ENCODE results near the gene MMP17.

MMP17 gene

DNA sequence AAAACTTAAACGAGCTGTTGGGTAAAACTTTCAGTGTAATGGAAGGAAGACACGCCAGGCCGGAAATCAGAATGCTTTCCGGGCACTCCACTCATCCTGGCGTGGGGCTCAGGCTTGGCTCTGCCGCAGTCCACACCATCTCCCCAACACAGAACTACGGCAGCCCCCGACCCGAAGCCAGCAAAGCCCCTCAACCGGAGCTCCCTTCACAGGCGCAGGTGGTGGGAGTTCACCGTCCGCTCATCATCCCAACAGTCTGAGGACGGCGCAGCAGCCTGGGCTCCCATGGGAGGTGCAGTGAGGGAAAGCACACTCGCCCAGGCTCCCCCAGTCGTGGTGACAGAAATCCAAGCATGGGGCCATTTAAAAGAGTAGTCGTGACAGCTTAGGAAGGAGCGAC lies 11.0 kb upstream of the MMP17 start:
- no peak overlapping the region for H3K4me3 ChIP-seq (ENCODE audit: low read depth, low read length)
- H3K27ac ChIP-seq (ENCODE audit: low read depth, low read length): no peak overlapping the region
- no peaks in the 10 kb centered on the region for H3K36me3 ChIP-seq (ENCODE audit: control insufficient read depth, insufficient read depth, low read length)
- H3K4me1 ChIP-seq (ENCODE audit: control insufficient read depth, insufficient read depth, low read length): no peaks in the 10 kb centered on the region
- H3K9me3 ChIP-seq (ENCODE audit: control insufficient read depth, insufficient read depth, low read length): peaks cover 3% of the 10 kb centered on the region; the same call in 1 of the 2 replicates
- H3K27me3 ChIP-seq (ENCODE audit: control insufficient read depth, insufficient read depth, low read length): no peaks in the 10 kb centered on the region
- H3K9ac ChIP-seq (ENCODE audit: low read depth, low read length): no peak overlapping the region

DNA sequence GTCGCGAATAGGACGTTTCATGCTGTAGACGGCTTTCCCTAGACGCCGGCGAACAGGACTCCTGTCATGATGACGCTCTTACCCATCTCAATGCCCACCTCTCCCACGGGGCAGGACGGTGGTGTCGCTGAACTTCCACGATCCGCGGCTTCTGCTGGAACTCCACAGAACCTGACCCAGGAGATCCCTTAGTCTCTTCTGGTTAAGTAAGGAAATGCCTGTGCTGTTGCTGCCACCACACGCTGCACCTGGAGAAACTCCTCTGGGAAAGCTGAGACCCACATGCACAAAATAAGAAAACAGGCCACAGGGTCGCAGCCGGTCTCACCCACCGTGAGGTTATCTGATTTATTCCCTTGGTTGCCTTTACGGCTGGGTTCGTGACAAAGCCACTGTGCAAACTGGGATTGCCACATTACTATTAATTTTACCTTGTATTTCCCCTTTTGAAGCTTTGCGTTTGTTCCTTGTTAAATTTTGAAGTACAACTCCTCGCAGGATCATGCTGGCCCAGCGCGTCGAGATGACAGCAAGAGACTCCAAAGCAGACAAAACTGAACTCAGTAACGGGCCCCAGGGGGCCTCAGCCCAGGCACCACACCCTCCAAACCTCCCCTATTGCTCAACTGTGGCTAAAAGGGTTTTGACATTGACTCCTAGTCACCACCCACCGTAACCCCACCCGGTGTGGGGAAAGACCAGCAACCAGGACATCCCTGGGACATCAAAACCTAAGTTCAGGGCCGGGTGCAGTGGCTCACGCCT lies 9.2 kb upstream of the MMP17 start:
- H3K27ac ChIP-seq (ENCODE audit: low read depth, low read length): no peak overlapping the region
- H3K4me1 ChIP-seq (ENCODE audit: control insufficient read depth, insufficient read depth, low read length): no peaks in the 10 kb centered on the region
- no peaks in the 10 kb centered on the region for H3K9me3 ChIP-seq (ENCODE audit: control insufficient read depth, insufficient read depth, low read length)
- no peak overlapping the region for H3K4me3 ChIP-seq (ENCODE audit: low read depth, low read length)
- no peaks in the 10 kb centered on the region for H3K36me3 ChIP-seq (ENCODE audit: control insufficient read depth, insufficient read depth, low read length)
- no peaks in the 10 kb centered on the region for H3K27me3 ChIP-seq (ENCODE audit: control insufficient read depth, insufficient read depth, low read length)
- H3K9ac ChIP-seq (ENCODE audit: low read depth, low read length): no peak overlapping the region

GRCh38 chr12:131824450-131824849 lies 3.7 kb upstream of the MMP17 start:
- peaks cover 13% of the 10 kb centered on the region for H3K27me3 ChIP-seq (ENCODE audit: control insufficient read depth, insufficient read depth, low read length)
- no peak overlapping the region for H3K9ac ChIP-seq (ENCODE audit: low read depth, low read length)
- no peaks in the 10 kb centered on the region for H3K36me3 ChIP-seq (ENCODE audit: control insufficient read depth, insufficient read depth, low read length)
- peaks cover 4% of the 10 kb centered on the region for H3K4me1 ChIP-seq (ENCODE audit: control insufficient read depth, insufficient read depth, low read length)
- H3K27ac ChIP-seq (ENCODE audit: low read depth, low read length): no peak overlapping the region
- H3K9me3 ChIP-seq (ENCODE audit: control insufficient read depth, insufficient read depth, low read length): no peaks in the 10 kb centered on the region
- no peak overlapping the region for H3K4me3 ChIP-seq (ENCODE audit: low read depth, low read length)

GRCh38 chr12:131825146-131825892 lies 2.9 kb upstream of the MMP17 start:
- Histone ChIP-seq H3K9ac (ENCODE audit: low read depth, low read length) (no peak overlapping the region), H3K4me3 (ENCODE audit: low read depth, low read length) (no peak overlapping the region), H3K27ac (ENCODE audit: low read depth, low read length) (no peak overlapping the region), H3K4me1 (ENCODE audit: control insufficient read depth, insufficient read depth, low read length) (peaks cover 7% of the 10 kb centered on the region), H3K9me3 (ENCODE audit: control insufficient read depth, insufficient read depth, low read length) (no peaks in the 10 kb centered on the region), H3K36me3 (ENCODE audit: control insufficient read depth, insufficient read depth, low read length) (no peaks in the 10 kb centered on the region), H3K27me3 (ENCODE audit: control insufficient read depth, insufficient read depth, low read length) (peaks cover 21% of the 10 kb centered on the region)

DNA sequence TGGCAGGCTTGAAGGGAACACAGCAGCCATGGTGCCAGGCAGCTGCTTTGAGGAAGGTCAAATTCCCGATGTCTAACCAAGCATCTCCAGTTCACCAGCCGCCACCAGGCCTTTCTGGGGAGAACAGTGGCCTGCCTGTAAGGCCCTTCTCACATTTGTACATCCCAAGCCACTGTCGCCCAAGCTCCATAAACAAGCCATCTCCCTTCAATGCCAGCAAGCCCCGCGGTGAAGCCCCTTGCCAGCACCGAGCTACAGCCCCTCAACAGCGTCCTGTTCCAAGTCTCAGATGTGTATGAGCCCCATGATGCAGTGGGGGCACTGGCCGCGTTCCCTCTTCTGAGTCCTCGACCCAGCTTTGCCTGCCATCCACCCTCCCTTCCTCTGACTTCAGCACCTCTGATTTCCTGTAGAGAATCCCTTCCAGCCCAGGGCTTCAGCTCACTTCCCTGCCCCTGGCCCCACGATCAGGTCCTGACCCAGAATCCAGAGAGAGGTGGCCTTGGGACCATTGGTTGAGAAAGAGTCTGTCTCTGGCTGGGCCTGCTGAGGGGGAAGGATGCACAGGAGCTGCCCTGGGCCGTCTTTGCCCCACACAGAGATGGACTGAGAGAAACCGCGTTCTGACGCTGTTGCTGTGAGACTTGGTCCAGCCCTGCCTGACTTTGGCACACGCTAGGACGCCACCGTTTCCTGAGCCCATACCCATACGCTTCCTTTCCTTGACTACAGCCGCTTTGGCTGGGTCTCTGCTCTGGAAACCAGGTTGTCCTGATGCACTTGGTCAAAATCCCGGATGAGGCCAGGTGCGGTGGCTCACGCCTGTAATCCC lies 1.9 kb upstream of the MMP17 start:
- H3K27me3 ChIP-seq (ENCODE audit: control insufficient read depth, insufficient read depth, low read length): peaks cover 30% of the 10 kb centered on the region
- H3K4me3 ChIP-seq (ENCODE audit: low read depth, low read length): no peak overlapping the region
- peaks cover 7% of the 10 kb centered on the region for H3K4me1 ChIP-seq (ENCODE audit: control insufficient read depth, insufficient read depth, low read length)
- H3K36me3 ChIP-seq (ENCODE audit: control insufficient read depth, insufficient read depth, low read length): no peaks in the 10 kb centered on the region
- H3K9ac ChIP-seq (ENCODE audit: low read depth, low read length): no peak overlapping the region
- no peak overlapping the region for H3K27ac ChIP-seq (ENCODE audit: low read depth, low read length)
- no peaks in the 10 kb centered on the region for H3K9me3 ChIP-seq (ENCODE audit: control insufficient read depth, insufficient read depth, low read length)

GRCh38 chr12:131828671-131829355 lies 620 bp downstream of the MMP17 start:
- H3K4me1 ChIP-seq (ENCODE audit: control insufficient read depth, insufficient read depth, low read length): peaks cover 7% of the 10 kb centered on the region
- no peaks in the 10 kb centered on the region for H3K9me3 ChIP-seq (ENCODE audit: control insufficient read depth, insufficient read depth, low read length)
- H3K27ac ChIP-seq (ENCODE audit: low read depth, low read length): no peak overlapping the region
- H3K9ac ChIP-seq (ENCODE audit: low read depth, low read length): no peak overlapping the region
- peaks cover 33% of the 10 kb centered on the region for H3K27me3 ChIP-seq (ENCODE audit: control insufficient read depth, insufficient read depth, low read length)
- no peaks in the 10 kb centered on the region for H3K36me3 ChIP-seq (ENCODE audit: control insufficient read depth, insufficient read depth, low read length)
- H3K4me3 ChIP-seq (ENCODE audit: low read depth, low read length): peak overlapping the region; percentile 66

GRCh38 chr12:131829356-131829747 lies 1.2 kb downstream of the MMP17 start:
- no peak overlapping the region for H3K9ac ChIP-seq (ENCODE audit: low read depth, low read length)
- H3K4me1 ChIP-seq (ENCODE audit: control insufficient read depth, insufficient read depth, low read length): peaks cover 7% of the 10 kb centered on the region
- H3K27me3 ChIP-seq (ENCODE audit: control insufficient read depth, insufficient read depth, low read length): peaks cover 33% of the 10 kb centered on the region
- peak overlapping the region; percentile 66 for H3K4me3 ChIP-seq (ENCODE audit: low read depth, low read length)
- H3K27ac ChIP-seq (ENCODE audit: low read depth, low read length): no peak overlapping the region
- H3K36me3 ChIP-seq (ENCODE audit: control insufficient read depth, insufficient read depth, low read length): no peaks in the 10 kb centered on the region
- no peaks in the 10 kb centered on the region for H3K9me3 ChIP-seq (ENCODE audit: control insufficient read depth, insufficient read depth, low read length)

GRCh38 chr12:131829791-131830334 lies 1.7 kb downstream of the MMP17 start:
- no peak overlapping the region for H3K27ac ChIP-seq (ENCODE audit: low read depth, low read length)

DNA sequence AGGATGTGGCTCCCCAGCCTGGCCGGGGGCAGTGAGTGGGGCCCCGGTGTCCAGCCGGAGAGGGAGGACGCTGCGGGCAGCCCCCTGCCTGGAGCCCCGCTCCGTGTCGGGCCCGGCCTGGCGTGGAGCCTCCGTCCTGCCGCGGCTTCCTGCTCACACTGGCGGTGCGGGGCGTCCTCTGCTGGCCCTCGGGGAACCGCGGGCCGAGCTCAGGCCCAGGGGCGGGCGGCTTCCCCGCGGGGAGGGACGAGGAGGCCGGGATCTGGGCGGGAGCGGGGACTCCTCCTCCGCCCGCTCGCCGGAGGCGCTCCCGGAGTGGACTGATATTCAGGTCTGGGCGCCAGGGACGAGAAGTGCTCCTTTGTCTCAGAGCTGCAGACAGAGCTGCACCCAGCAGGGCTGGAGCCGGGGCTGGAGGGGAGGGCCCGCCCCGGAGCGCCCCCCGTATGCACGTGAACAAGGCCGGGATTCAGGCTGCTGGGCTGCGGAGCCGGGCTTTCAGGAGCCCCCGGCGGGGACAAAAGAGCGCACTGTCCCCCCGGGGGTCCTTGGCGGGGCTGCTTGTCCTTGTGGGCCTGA lies 2.2 kb downstream of the MMP17 start:
- Histone ChIP-seq H3K9me3 (ENCODE audit: control insufficient read depth, insufficient read depth, low read length) (no peaks in the 10 kb centered on the region), H3K27me3 (ENCODE audit: control insufficient read depth, insufficient read depth, low read length) (peaks cover 33% of the 10 kb centered on the region), H3K27ac (ENCODE audit: low read depth, low read length) (peak overlapping the region; percentile 35), H3K4me3 (ENCODE audit: low read depth, low read length) (peak overlapping the region; percentile 66), H3K4me1 (ENCODE audit: control insufficient read depth, insufficient read depth, low read length) (peaks cover 7% of the 10 kb centered on the region), H3K9ac (ENCODE audit: low read depth, low read length) (peak overlapping the region; percentile 51; the same call in 1 of the 2 replicates), H3K36me3 (ENCODE audit: control insufficient read depth, insufficient read depth, low read length) (no peaks in the 10 kb centered on the region)

More at GRCh38 chr12:131829791-131830334, 1.7 kb downstream of the MMP17 start:
- Histone ChIP-seq H3K4me1 (ENCODE audit: control insufficient read depth, insufficient read depth, low read length) (peaks cover 7% of the 10 kb centered on the region), H3K9me3 (ENCODE audit: control insufficient read depth, insufficient read depth, low read length) (no peaks in the 10 kb centered on the region), H3K4me3 (ENCODE audit: low read depth, low read length) (peak overlapping the region; percentile 66), H3K9ac (ENCODE audit: low read depth, low read length) (no peak overlapping the region; the same call in 1 of the 2 replicates), H3K27me3 (ENCODE audit: control insufficient read depth, insufficient read depth, low read length) (peaks cover 33% of the 10 kb centered on the region), H3K36me3 (ENCODE audit: control insufficient read depth, insufficient read depth, low read length) (no peaks in the 10 kb centered on the region)
